CD14-positive monocyte (primary cell): Measurements from ENCODE around the gene PHACTR3. TPM values are rescaled to one million over a fixed set of nuclear protein-coding genes. Genes with fewer than 3 reads are reported as not detected.

Source experiments
- DNase-seq, 3 donors: peaks; one replicate each; pipeline ENCODE4 v3.0.0-alpha.2; 2011 to 2022
- H2AFZ ChIP-seq: 2 replicates; pipeline ENCODE4 v1.6.0; 2012; ENCODE audit warnings: mild to moderate bottlenecking, low read depth, low read length, inconsistent platforms; ENCODE audit not compliant: insufficient read depth, poor library complexity, severe bottlenecking
- H3K27ac ChIP-seq, 2 donors: 1 replicate in 1 of 2; 2 replicates in 1 of 2; pipeline ENCODE4 v1.5.1; 2012 to 2013; ENCODE audit warnings: low read length in 2 of 2, control low read depth in 1 of 2, inconsistent platforms in 1 of 2, low read depth in 1 of 2, mild to moderate bottlenecking in 1 of 2
- H3K27me3 ChIP-seq, 2 donors: one replicate each; pipeline versions ENCODE4 v1.6.0 to v1.6.1; 2011 to 2013; ENCODE audit warnings: low read length in 2 of 2; ENCODE audit not compliant: control insufficient read depth in 2 of 2, insufficient read depth in 2 of 2
- H3K36me3 ChIP-seq, 2 donors: replicated peaks in 1 of 2; 1 replicate in 1 of 2; 2 replicates in 1 of 2; pipeline versions ENCODE4 v1.5.1 to v1.6.1; 2012 to 2013; ENCODE audit warnings: low read length in 2 of 2, control low read depth in 1 of 2, inconsistent platforms in 1 of 2, mild to moderate bottlenecking in 1 of 2; ENCODE audit not compliant: insufficient read depth in 2 of 2, control insufficient read depth in 1 of 2
- H3K4me1 ChIP-seq, 2 donors: 1 replicate in 1 of 2; 2 replicates in 1 of 2; pipeline versions ENCODE4 v1.5.1 to v1.6.1; 2012 to 2013; ENCODE audit warnings: low read length in 2 of 2, control low read depth in 1 of 2, inconsistent platforms in 1 of 2, mild to moderate bottlenecking in 1 of 2, moderate library complexity in 1 of 2; ENCODE audit not compliant: insufficient read depth in 2 of 2, control insufficient read depth in 1 of 2
- H3K4me2 ChIP-seq: replicated peaks from 2 replicates; pipeline ENCODE3; 2012; ENCODE audit warnings: low read length, moderate library complexity, mild to moderate bottlenecking; ENCODE audit not compliant: poor library complexity, severe bottlenecking; ENCODE audit errors: extremely low read depth
- H3K4me3 ChIP-seq, 3 experiments: fragments of 200-600 bp in 1 of 3; sonication (generic) in 1 of 3; replicated peaks in 1 of 3; 1 replicate in 2 of 3; 2 replicates in 1 of 3; pipeline ENCODE4 v1.5.1; 2011 to 2013; ENCODE audit warnings: low read length in 3 of 3, mild to moderate bottlenecking in 3 of 3, control low read depth in 2 of 3, low read depth in 2 of 3, inconsistent platforms in 1 of 3, moderate library complexity in 1 of 3
- H3K79me2 ChIP-seq: 2 replicates; pipeline ENCODE4 v1.6.0; 2012; ENCODE audit warnings: mild to moderate bottlenecking, control low read depth, inconsistent platforms, low read length, moderate library complexity; ENCODE audit not compliant: insufficient read depth
- H3K9ac ChIP-seq: 2 replicates; pipeline ENCODE4 v1.6.0; 2017; ENCODE audit warnings: low read length, mild to moderate bottlenecking; ENCODE audit not compliant: insufficient read depth, poor library complexity, severe bottlenecking
- H3K9me3 ChIP-seq, 2 donors: replicated peaks in 1 of 2; 1 replicate in 1 of 2; 2 replicates in 1 of 2; pipeline versions ENCODE4 v1.5.1 to v1.6.1; 2012 to 2013; ENCODE audit warnings: low read length in 2 of 2, control low read depth in 1 of 2; ENCODE audit not compliant: control insufficient read depth in 1 of 2, insufficient read depth in 1 of 2
- H4K20me1 ChIP-seq: 2 replicates; pipeline ENCODE4 v1.6.0; 2012; ENCODE audit warnings: mild to moderate bottlenecking, low read length, control low read depth, moderate library complexity; ENCODE audit not compliant: insufficient read depth
- H3K27ac Mint-ChIP-seq, 7 donors: one replicate each; pipeline ENCODE4 v1.8.0; 2020; ENCODE audit warnings: mild to moderate bottlenecking in 7 of 7, mixed read lengths in 7 of 7, moderate library complexity in 6 of 7, inconsistent platforms in 2 of 7
- H3K27me3 Mint-ChIP-seq, 3 donors: one replicate each; pipeline ENCODE4 v1.8.0; 2021 to 2022; ENCODE audit warnings: low read depth in 3 of 3, mild to moderate bottlenecking in 3 of 3, mixed read lengths in 3 of 3, moderate library complexity in 3 of 3, inconsistent platforms in 1 of 3
- H3K36me3 Mint-ChIP-seq, 2 donors: one replicate each; pipeline ENCODE4 v1.8.0; 2020; ENCODE audit warnings: mixed read lengths in 2 of 2, inconsistent platforms in 1 of 2, mild to moderate bottlenecking in 1 of 2
- H3K4me1 Mint-ChIP-seq: one replicate; pipeline ENCODE4 v1.8.0; 2020; ENCODE audit warnings: mild to moderate bottlenecking, mixed read lengths
- H3K4me3 Mint-ChIP-seq, 2 donors: one replicate each; pipeline ENCODE4 v1.8.0; 2020; ENCODE audit warnings: mild to moderate bottlenecking in 2 of 2, mixed read lengths in 2 of 2, moderate library complexity in 1 of 2
- H3K9me3 Mint-ChIP-seq, 7 donors: one replicate each; pipeline ENCODE4 v1.8.0; 2020 to 2022; ENCODE audit warnings: mixed read lengths in 7 of 7, mild to moderate bottlenecking in 6 of 7, moderate library complexity in 6 of 7, inconsistent platforms in 2 of 7
- WGBS: methylation state at CpG from one replicate; pipeline ENCODE4 v1.1.5; 2013; ENCODE audit warnings: missing lambda C conversion rate; ENCODE audit not compliant: insufficient coverage; 5-methylcytosine and 5-hydroxymethylcytosine counted together
- intact Hi-C, 2 donors: fragments of 100-400 bp; cut with micrococcal nuclease; formaldehyde crosslinking; loops; one replicate each; pipeline versions ENCODE4 v1.15.0 to v1.15.1; 2023
- polyA plus RNA-seq, 3 donors: library from polyadenylated mRNA; depleted of rRNA in 1 of 3; unstranded in 2 of 3; stranded (reverse) in 1 of 3; fragments of 300-500 nt in 2 of 3; fragments of >200 nt in 1 of 3; fragmentation: Illumina TruSeq in 2 of 3; gene quantifications; 1 replicate in 2 of 3; 2 replicates in 1 of 3; pipeline ENCODE4 v1.2.3, GENCODE V29; 2012 to 2021
- TF ChIP-seq, protein P1 (sequence below): fragments of 200-600 bp; IDR thresholded peaks from one replicate; pipeline ENCODE4 v1.8.0; 2022; ENCODE audit warnings: antibody characterized with exemption, mild to moderate bottlenecking

PHACTR3 gene
- polyA plus RNA-seq, 3 donors: 0.11 to 0.17 TPM; not detected in 1

DNA sequence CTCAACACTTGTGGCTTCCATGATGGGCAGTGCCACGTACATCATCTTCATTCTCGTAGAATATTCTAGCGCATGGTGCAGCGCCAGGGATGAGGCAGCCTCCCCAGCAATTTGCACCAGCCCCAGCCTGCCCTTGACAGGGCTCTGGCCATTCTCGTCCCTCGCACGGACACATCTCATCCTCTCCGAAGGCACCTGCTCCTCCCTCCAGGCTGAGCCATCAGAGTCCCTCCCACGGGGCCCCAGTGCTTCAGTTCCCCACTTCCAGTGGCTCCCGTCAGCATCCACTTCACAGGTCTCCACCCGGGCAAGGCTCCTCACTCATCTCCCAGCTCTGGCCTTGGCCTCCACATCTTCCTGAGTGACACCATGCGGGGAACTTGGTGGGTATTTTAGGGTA, 13.3 kb upstream of the PHACTR3 start:
- DNase-seq: no peak
- Mint-ChIP-seq H3K36me3 (no peaks in the 10 kb centered on the region), H3K4me3 (no peak overlapping the region), H3K27ac (peak overlapping the region in 1 of 7 donors; percentile 55), H3K27me3 (peaks cover 4 to 22% (median 19%) of the 10 kb centered on the region in 3 donors), H3K4me1 (peaks cover 2% of the 10 kb centered on the region), H3K9me3 (peaks cover 0 to 6% (median 2%) of the 10 kb centered on the region in 7 donors)
- Histone ChIP-seq H3K36me3 (no peaks in the 10 kb centered on the region), H3K79me2 (no peaks in the 10 kb centered on the region), H3K27ac (no peak overlapping the region), H4K20me1 (no peaks in the 10 kb centered on the region), H2AFZ (no peak overlapping the region), H3K9me3 (peaks cover 0 to 3% of the 10 kb centered on the region in 2 donors), H3K27me3 (peaks cover 0 to 2% of the 10 kb centered on the region in 2 donors), H3K9ac (no peak overlapping the region), H3K4me1 (no peaks in the 10 kb centered on the region), H3K4me3 (no peak overlapping the region), H3K4me2 (no peak overlapping the region)
- intact Hi-C loops: no loop called here
- TF ChIP-seq, protein P1, sequence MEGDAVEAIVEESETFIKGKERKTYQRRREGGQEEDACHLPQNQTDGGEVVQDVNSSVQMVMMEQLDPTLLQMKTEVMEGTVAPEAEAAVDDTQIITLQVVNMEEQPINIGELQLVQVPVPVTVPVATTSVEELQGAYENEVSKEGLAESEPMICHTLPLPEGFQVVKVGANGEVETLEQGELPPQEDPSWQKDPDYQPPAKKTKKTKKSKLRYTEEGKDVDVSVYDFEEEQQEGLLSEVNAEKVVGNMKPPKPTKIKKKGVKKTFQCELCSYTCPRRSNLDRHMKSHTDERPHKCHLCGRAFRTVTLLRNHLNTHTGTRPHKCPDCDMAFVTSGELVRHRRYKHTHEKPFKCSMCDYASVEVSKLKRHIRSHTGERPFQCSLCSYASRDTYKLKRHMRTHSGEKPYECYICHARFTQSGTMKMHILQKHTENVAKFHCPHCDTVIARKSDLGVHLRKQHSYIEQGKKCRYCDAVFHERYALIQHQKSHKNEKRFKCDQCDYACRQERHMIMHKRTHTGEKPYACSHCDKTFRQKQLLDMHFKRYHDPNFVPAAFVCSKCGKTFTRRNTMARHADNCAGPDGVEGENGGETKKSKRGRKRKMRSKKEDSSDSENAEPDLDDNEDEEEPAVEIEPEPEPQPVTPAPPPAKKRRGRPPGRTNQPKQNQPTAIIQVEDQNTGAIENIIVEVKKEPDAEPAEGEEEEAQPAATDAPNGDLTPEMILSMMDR: no peak
- 89% methylated on average over 9 of the region's 12 CpGs for WGBS

DNA sequence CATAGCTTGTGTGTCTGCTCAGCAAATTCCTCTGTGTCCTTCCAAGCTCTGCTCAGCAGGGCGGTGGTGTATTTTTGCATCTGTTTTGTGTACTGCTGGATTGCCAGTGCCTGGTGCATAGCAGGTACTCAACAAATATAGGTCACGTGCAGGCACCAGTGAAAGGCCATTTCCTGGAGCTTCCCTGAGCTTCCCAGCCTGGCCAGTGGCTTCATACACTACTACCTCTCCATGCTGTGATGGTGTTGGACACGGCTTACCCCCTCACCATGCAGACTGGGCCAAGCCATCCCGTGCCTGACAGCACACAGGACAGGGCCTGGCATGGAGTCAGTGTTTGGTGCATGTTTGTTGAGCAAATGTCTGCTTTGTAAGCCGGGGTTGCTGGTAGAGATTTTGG, 7.7 kb upstream of the PHACTR3 start:
- no peaks in the 10 kb centered on the region for H3K9me3 ChIP-seq
- no peaks in the 10 kb centered on the region for H3K4me1 ChIP-seq
- intact Hi-C loops: loop anchor here in 1 of 2 donors (1.0 kb wide), 1 partner anchor 156 kb away; no protein-coding TSS in a partner anchor
- H3K36me3 ChIP-seq: no peaks in the 10 kb centered on the region
- H3K9ac ChIP-seq: no peak overlapping the region
- H3K79me2 ChIP-seq: no peaks in the 10 kb centered on the region
- Mint-ChIP-seq H3K9me3 (no peaks in the 10 kb centered on the region), H3K36me3 (no peaks in the 10 kb centered on the region), H3K4me1 (peaks cover 3% of the 10 kb centered on the region), H3K27me3 (peaks cover 34 to 55% (median 53%) of the 10 kb centered on the region in 3 donors), H3K27ac (no peak overlapping the region), H3K4me3 (peak overlapping the region in 1 of 2 donors; percentile 37)
- H3K4me2 ChIP-seq: no peak overlapping the region
- TF ChIP-seq, protein P1: no peak
- peaks cover 4 to 40% of the 10 kb centered on the region in 2 donors for H3K27me3 ChIP-seq
- H3K27ac ChIP-seq: no peak overlapping the region
- no peak for DNase-seq
- no peaks in the 10 kb centered on the region for H4K20me1 ChIP-seq
- no peak overlapping the region for H3K4me3 ChIP-seq
- no peak overlapping the region for H2AFZ ChIP-seq
- WGBS: 53% methylated on average over 2 of the region's 5 CpGs
